Endothelial cell of umbilical vein (primary cell): Measurements from ENCODE around the gene PLEKHF1. TPM values are rescaled to one million over a fixed set of nuclear protein-coding genes. Genes with fewer than 3 reads are reported as not detected.

Experiments used
- BruUV-seq: library from RNA; stranded (reverse); fragments of 400-500 nt; replicated peaks from 2 replicates; lab custom pipeline; 2021; lab: Mats Ljungman, UMichigan
- CTCF ChIA-PET: fragments of 300-600, 350-600 bp; sonication (Branson Sonifier 250); formaldehyde crosslinking; loops from one replicate; lab custom pipeline; 2021; ENCODE audit warnings: antibody characterized with exemption, inconsistent platforms; lab: Charles Lee
- POLR2A ChIA-PET: fragments of 300-600, 350-600 bp; sonication (Branson Sonifier 250); formaldehyde crosslinking; loops from one replicate; lab custom pipeline; 2021; ENCODE audit warnings: antibody characterized with exemption, inconsistent platforms; lab: Charles Lee
- DNase-seq: peaks from one replicate; pipeline ENCODE4 v3.0.0-alpha.2; 2011; ENCODE audit warnings: low read depth, low spot score
- FAIRE-seq: peaks from 2 replicates; lab custom pipeline; 2011; peaks lifted over from hg19 to GRCh38; lab: Jason Lieb, UNC
- H2AFZ ChIP-seq: 2 replicates; pipeline ENCODE4 v1.6.0; 2012; ENCODE audit warnings: low read depth, low read length, control low read depth, inconsistent platforms
- H3K27ac ChIP-seq: 2 replicates; pipeline ENCODE4 v1.5.1; 2011; ENCODE audit warnings: low read depth, mild to moderate bottlenecking, control low read depth, low read length, moderate library complexity; ENCODE audit not compliant: insufficient read depth
- H3K27me3 ChIP-seq, 2 experiments: 2 replicates each; pipeline versions ENCODE4 v1.6.0 to v1.6.1; 2011; ENCODE audit warnings: low read length in 2 of 2, mixed read lengths in 1 of 2; ENCODE audit not compliant: control insufficient read depth in 2 of 2, insufficient read depth in 2 of 2
- H3K36me3 ChIP-seq, 2 experiments: 2 replicates in 1 of 2; 3 replicates in 1 of 2; pipeline ENCODE4 v1.5.1; 2011; ENCODE audit warnings: low read length in 2 of 2, mild to moderate bottlenecking in 1 of 2, moderate library complexity in 1 of 2; ENCODE audit not compliant: control insufficient read depth in 2 of 2, insufficient read depth in 2 of 2; ENCODE audit errors: extremely low read depth in 1 of 2
- H3K4me1 ChIP-seq: 3 replicates; pipeline ENCODE4 v1.5.1; 2011; ENCODE audit warnings: mild to moderate bottlenecking, low read length; ENCODE audit not compliant: control insufficient read depth, insufficient read depth; ENCODE audit errors: extremely low read depth
- H3K4me2 ChIP-seq: 2 replicates; pipeline ENCODE4 v1.6.1; 2011; ENCODE audit warnings: low read length, control low read depth, mixed read lengths; ENCODE audit not compliant: insufficient read depth
- H3K4me3 ChIP-seq, 3 experiments: fragments of 200-600 bp in 1 of 3; sonication (generic), shearing (Covaris generic) in 1 of 3; replicated peaks in 1 of 3; 2 replicates each; pipeline ENCODE4 v1.5.1; 2011 to 2016; ENCODE audit warnings: control low read depth in 3 of 3, low read length in 3 of 3, mild to moderate bottlenecking in 2 of 3, inconsistent platforms in 1 of 3, low read depth in 1 of 3, moderate library complexity in 1 of 3; ENCODE audit not compliant: insufficient read depth in 1 of 3
- H3K79me2 ChIP-seq: 2 replicates; pipeline ENCODE4 v1.6.0; 2012; ENCODE audit warnings: low read length, inconsistent platforms; ENCODE audit not compliant: control insufficient read depth, insufficient read depth
- H3K9ac ChIP-seq: replicated peaks from 2 replicates; pipeline ENCODE3; 2011; ENCODE audit warnings: low read length, control low read depth; ENCODE audit not compliant: insufficient read depth; ENCODE audit errors: extremely low read depth
- H3K9me1 ChIP-seq: replicated peaks from 3 replicates; pipeline ENCODE4 v1.6.0; 2011; ENCODE audit warnings: mild to moderate bottlenecking, low read length; ENCODE audit not compliant: control insufficient read depth, insufficient read depth; ENCODE audit errors: extremely low read depth
- H3K9me3 ChIP-seq: replicated peaks from 2 replicates; pipeline ENCODE4 v1.5.1; 2012; ENCODE audit warnings: low read length, inconsistent platforms; ENCODE audit not compliant: control insufficient read depth, insufficient read depth
- H4K20me1 ChIP-seq: replicated peaks from 2 replicates; pipeline ENCODE3; 2011; ENCODE audit warnings: mild to moderate bottlenecking, low read length; ENCODE audit not compliant: control insufficient read depth, insufficient read depth; ENCODE audit errors: extremely low read depth
- CTCF ChIP-seq, 2 donors: IDR thresholded peaks; 1 replicate in 1 of 2; 2 replicates in 1 of 2; pipeline ENCODE4 v1.5.1; 2011; ENCODE audit warnings: low read length in 2 of 2, mild to moderate bottlenecking in 2 of 2, moderate library complexity in 2 of 2, control low read depth in 1 of 2, inconsistent platforms in 1 of 2, low read depth in 1 of 2; ENCODE audit not compliant: insufficient read depth in 1 of 2; ENCODE audit errors: extremely low read depth in 1 of 2
- EZH2 ChIP-seq: IDR thresholded peaks from 2 replicates; pipeline ENCODE4 v1.6.1; 2012; ENCODE audit warnings: borderline replicate concordance, low read depth, mild to moderate bottlenecking, moderate library complexity, low read length, inconsistent platforms; ENCODE audit not compliant: severe bottlenecking
- FOS ChIP-seq: IDR thresholded peaks from 2 replicates; pipeline ENCODE4 v1.6.1; 2011; ENCODE audit warnings: mild to moderate bottlenecking, low read length, moderate library complexity, borderline replicate concordance; ENCODE audit not compliant: insufficient read depth
- GATA2 ChIP-seq: IDR thresholded peaks from 2 replicates; pipeline ENCODE4 v1.7.0; 2011; ENCODE audit warnings: low read depth, mild to moderate bottlenecking, moderate library complexity, mixed read lengths, low read length; ENCODE audit not compliant: insufficient read length, insufficient read depth
- JUN ChIP-seq: IDR thresholded peaks from 2 replicates; pipeline ENCODE4 v1.6.1; 2011; ENCODE audit warnings: borderline replicate concordance, low read depth; ENCODE audit not compliant: insufficient read length, insufficient read depth
- MAX ChIP-seq: IDR thresholded peaks from 2 replicates; pipeline ENCODE4 v1.6.1; 2011; ENCODE audit not compliant: insufficient read depth, insufficient read length
- MYC ChIP-seq: IDR thresholded peaks from one replicate; pipeline ENCODE4 v1.6.1; 2011; ENCODE audit warnings: mild to moderate bottlenecking, low read depth, low read length
- POLR2A ChIP-seq: IDR thresholded peaks from 2 replicates; pipeline ENCODE4 v1.6.1; 2012; ENCODE audit warnings: low read depth, mild to moderate bottlenecking, control low read depth, low read length
- POLR2AphosphoS5 ChIP-seq: IDR thresholded peaks from 2 replicates; pipeline ENCODE4 v1.6.1; 2012; ENCODE audit warnings: low read depth, mild to moderate bottlenecking, control low read depth, low read length, moderate library complexity; ENCODE audit not compliant: insufficient read depth
- dilution Hi-C: fragments of 300-500 bp; cut with MboI; formaldehyde crosslinking; loops from one replicate; pipeline ENCODE4 v1.15.0; 2019; ENCODE audit warnings: low sequenced_read_pairs; ENCODE audit not compliant: extremely low pct_ligation_motif_present
- intact Hi-C: fragments of 100-400 bp; cut with micrococcal nuclease; formaldehyde crosslinking; loops from one replicate; pipeline ENCODE4 v1.10.0; 2022
- polyA plus RNA-seq, 4 experiments: library from polyadenylated mRNA; depleted of rRNA in 3 of 4; stranded (reverse) in 3 of 4; unstranded in 1 of 4; fragments of >200 nt; gene quantifications; 2 replicates each; pipeline versions ENCODE4 v1.2.1 to v1.2.3, GENCODE V29; 2011 to 2012; ENCODE audit warnings: missing spikeins in 1 of 4
- total RNA-seq: library from RNA; stranded (reverse); gene quantifications from 2 replicates; pipeline ENCODE4 v1.2.3, GENCODE V29; 2021

The PLEKHF1 gene
- total and polyA plus RNA-seq, 2 donors (not counting 3 experiments of a cell fraction or from before 2014, with no cell fraction given), result 5.5 TPM

- H3K9me1 ChIP-seq, result no peaks in the 10 kb centered on the region
- no TSS peak for BruUV-seq
- dilution Hi-C loops, result no loop called here
- no peak overlapping the region for H3K9ac ChIP-seq
- no peaks in the 10 kb centered on the region for H3K9me3 ChIP-seq
- no peaks in the 10 kb centered on the region for H3K4me1 ChIP-seq
- H3K36me3 ChIP-seq, result no peaks in the 10 kb centered on the region
- H3K27me3 ChIP-seq, result no peaks in the 10 kb centered on the region
- intact Hi-C loops, result no loop called here
- H3K4me3 ChIP-seq, result no peak overlapping the region
- FAIRE-seq (no peak), DNase-seq (no peak)
- H3K79me2 ChIP-seq, result no peaks in the 10 kb centered on the region
- CTCF ChIA-PET, result interaction anchor here (2.3 kb wide), 1 partner anchor 21 kb away, joined by 5 read pairs; no protein-coding TSS in a partner anchor
- H4K20me1 ChIP-seq, result no peaks in the 10 kb centered on the region
- no peak overlapping the region for H3K4me2 ChIP-seq
- POLR2A ChIA-PET, result no interaction called here
- no peak overlapping the region for H2AFZ ChIP-seq
- TF ChIP-seq POLR2A (no peak), GATA2 (no peak), FOS (no peak), EZH2 (no peak), JUN (no peak), MAX (no peak), POLR2AphosphoS5 (no peak), MYC (no peak), CTCF (IDR thresholded peaks at IDR 0.05; ENCODE audit: extremely low read depth in 1 of 2, insufficient read depth in 1 of 2, low read depth in 1 of 2, low read length in 2 of 2) (no peak)
- no peak overlapping the region for H3K27ac ChIP-seq
These were observed 33.8 kb upstream of the PLEKHF1 start for GRCh38 chr19:29631450-29631849.
